Measurements from ENCODE around the gene PLXNA4.

GRCh38 chr7:132256721-132257212 lies 319.5 kb downstream of the PLXNA4 start:
- TF ChIP-seq POLR2A (IDR thresholded peaks at IDR 0.05) (no peak), CTCF (IDR thresholded peaks at IDR 0.05) (no peak)
